WTC11 (cell line): ENCODE data around the gene BTD. TPM values are rescaled to one million over a fixed set of nuclear protein-coding genes. Genes with fewer than 3 reads are reported as not detected.

Experiments
- ATAC-seq: fragments of 200-7000 bp; cut with Tn5 transposase; 2 replicates; pipeline ENCODE4 v1.10.0; 2021; ENCODE audit warnings: mild to moderate bottlenecking, moderate library complexity
- CTCF ChIA-PET: fragments of 300-600 bp; sonication (Branson Sonifier 250); formaldehyde crosslinking; loops from one replicate; lab custom pipeline; 2021; ENCODE audit warnings: antibody characterized with exemption; lab: Charles Lee
- POLR2A ChIA-PET: fragments of 350-600 bp; sonication (Branson Sonifier 250); formaldehyde crosslinking; loops from one replicate; lab custom pipeline; 2021; ENCODE audit warnings: antibody characterized with exemption; lab: Charles Lee
- DNase-seq: peaks from one replicate; pipeline ENCODE4 v3.0.0; 2021; ENCODE audit warnings: low spot score
- H3K27ac Mint-ChIP-seq: 2 replicates; pipeline ENCODE4 v1.8.0; 2021; ENCODE audit warnings: mixed read lengths
- H3K27me3 Mint-ChIP-seq: 2 replicates; pipeline ENCODE4 v1.8.0; 2021; ENCODE audit warnings: low read depth, mild to moderate bottlenecking, moderate library complexity, mixed read lengths
- H3K36me3 Mint-ChIP-seq: 2 replicates; pipeline ENCODE4 v1.8.0; 2021; ENCODE audit warnings: mixed read lengths
- H3K4me1 Mint-ChIP-seq: 2 replicates; pipeline ENCODE4 v1.8.0; 2022; ENCODE audit warnings: mixed read lengths
- H3K4me3 Mint-ChIP-seq: 2 replicates; pipeline ENCODE4 v1.8.0; 2021; ENCODE audit warnings: mild to moderate bottlenecking, moderate library complexity, mixed read lengths
- H3K9me3 Mint-ChIP-seq: 2 replicates; pipeline ENCODE4 v1.8.0; 2021; ENCODE audit warnings: mixed read lengths
- CREM ChIP-seq: sonication (generic); formaldehyde crosslinking; IDR thresholded peaks from 2 replicates; pipeline ENCODE4 v1.8.1; 2022; ENCODE audit warnings: mild to moderate bottlenecking, missing genetic modification reagents, moderate library complexity
- FOXP1 ChIP-seq: sonication (generic); formaldehyde crosslinking; IDR thresholded peaks from 2 replicates; pipeline ENCODE4 v1.8.0; 2022; ENCODE audit warnings: missing genetic modification reagents, mild to moderate bottlenecking, moderate library complexity, borderline replicate concordance
- GTF2I ChIP-seq: fragments of 250-450 bp; sonication (Bioruptor Pico); conservative IDR thresholded peaks from 2 replicates; pipeline ENCODE4 v1.4.0; 2021; ENCODE audit warnings: mild to moderate bottlenecking
- MXD4 ChIP-seq: fragments of 250-450 bp; sonication (Bioruptor Pico); IDR thresholded peaks from 2 replicates; pipeline ENCODE4 v1.8.0; 2021; ENCODE audit warnings: mild to moderate bottlenecking, moderate library complexity, borderline replicate concordance
- SMAD3 ChIP-seq: sonication (generic); formaldehyde crosslinking; IDR thresholded peaks from 2 replicates; pipeline ENCODE4 v1.8.0; 2022; ENCODE audit warnings: missing genetic modification reagents, mild to moderate bottlenecking, borderline replicate concordance
- ZNF671 ChIP-seq: fragments of 250-450 bp; sonication (Bioruptor Pico); IDR thresholded peaks from 2 replicates; pipeline ENCODE4 v1.8.0; 2021; ENCODE audit warnings: mild to moderate bottlenecking
- total RNA-seq: library from RNA; stranded (reverse); gene quantifications from 3 replicates; pipeline ENCODE4 v1.2.3, GENCODE V29; 2021
- TF ChIP-seq, protein P1 (sequence below): fragments of 250-450 bp; sonication (Bioruptor Pico); IDR thresholded peaks from 2 replicates; pipeline ENCODE4 v1.8.0; 2021; ENCODE audit warnings: mild to moderate bottlenecking
- TF ChIP-seq, protein P2 (sequence below): sonication (generic); formaldehyde crosslinking; IDR thresholded peaks from 2 replicates; pipeline ENCODE4 v1.8.0; 2022; ENCODE audit warnings: mild to moderate bottlenecking, missing genetic modification reagents
- TF ChIP-seq, protein P3 (sequence below): sonication (generic); formaldehyde crosslinking; conservative IDR thresholded peaks from 2 replicates; pipeline ENCODE4 v1.8.1; 2023; ENCODE audit warnings: mild to moderate bottlenecking, low read depth, missing genetic modification reagents, moderate library complexity
- TF ChIP-seq, protein P4 (sequence below): sonication (generic); formaldehyde crosslinking; IDR thresholded peaks from 2 replicates; pipeline ENCODE4 v1.8.1; 2023; ENCODE audit warnings: mild to moderate bottlenecking, missing genetic modification reagents
- TF ChIP-seq, protein P5 (sequence below): fragments of 250-450 bp; sonication (Bioruptor Pico); IDR thresholded peaks from 2 replicates; pipeline ENCODE4 v2.1.2; 2022; ENCODE audit warnings: mild to moderate bottlenecking, moderate library complexity

BTD gene
- total RNA-seq, 1 experiment from 2014 or later: 18.5 TPM

DNA sequence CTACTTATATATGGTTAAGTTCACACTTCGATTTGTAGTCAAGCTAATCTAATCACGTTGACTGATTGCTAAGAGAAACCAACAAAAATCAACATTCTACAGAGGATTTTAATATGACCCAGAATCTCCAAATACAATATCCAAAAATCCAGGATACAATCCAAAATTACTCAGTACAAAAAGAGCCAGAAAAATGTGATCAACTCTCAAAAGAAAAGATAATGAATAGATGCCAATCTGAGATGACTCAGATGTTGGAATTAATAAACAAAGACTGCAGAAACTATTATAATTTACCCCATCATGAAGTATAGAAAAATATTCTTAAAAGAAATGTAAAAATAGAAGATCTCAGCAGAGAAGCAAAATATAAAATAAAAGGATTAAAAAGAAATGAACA lies 22.5 kb upstream of the BTD start:
- Mint-ChIP-seq H3K9me3 (no peaks in the 10 kb centered on the region), H3K27me3 (no peaks in the 10 kb centered on the region), H3K36me3 (peaks cover 24% of the 10 kb centered on the region), H3K27ac (no peak overlapping the region), H3K4me3 (no peak overlapping the region), H3K4me1 (no peaks in the 10 kb centered on the region)
- ATAC-seq: no peak
- POLR2A ChIA-PET: no interaction called here
- TF ChIP-seq, protein P1, sequence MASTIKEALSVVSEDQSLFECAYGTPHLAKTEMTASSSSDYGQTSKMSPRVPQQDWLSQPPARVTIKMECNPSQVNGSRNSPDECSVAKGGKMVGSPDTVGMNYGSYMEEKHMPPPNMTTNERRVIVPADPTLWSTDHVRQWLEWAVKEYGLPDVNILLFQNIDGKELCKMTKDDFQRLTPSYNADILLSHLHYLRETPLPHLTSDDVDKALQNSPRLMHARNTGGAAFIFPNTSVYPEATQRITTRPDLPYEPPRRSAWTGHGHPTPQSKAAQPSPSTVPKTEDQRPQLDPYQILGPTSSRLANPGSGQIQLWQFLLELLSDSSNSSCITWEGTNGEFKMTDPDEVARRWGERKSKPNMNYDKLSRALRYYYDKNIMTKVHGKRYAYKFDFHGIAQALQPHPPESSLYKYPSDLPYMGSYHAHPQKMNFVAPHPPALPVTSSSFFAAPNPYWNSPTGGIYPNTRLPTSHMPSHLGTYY: no peak
- no peak for TF ChIP-seq MXD4 (CRISPR knock-in tag)
- TF ChIP-seq, protein P2, sequence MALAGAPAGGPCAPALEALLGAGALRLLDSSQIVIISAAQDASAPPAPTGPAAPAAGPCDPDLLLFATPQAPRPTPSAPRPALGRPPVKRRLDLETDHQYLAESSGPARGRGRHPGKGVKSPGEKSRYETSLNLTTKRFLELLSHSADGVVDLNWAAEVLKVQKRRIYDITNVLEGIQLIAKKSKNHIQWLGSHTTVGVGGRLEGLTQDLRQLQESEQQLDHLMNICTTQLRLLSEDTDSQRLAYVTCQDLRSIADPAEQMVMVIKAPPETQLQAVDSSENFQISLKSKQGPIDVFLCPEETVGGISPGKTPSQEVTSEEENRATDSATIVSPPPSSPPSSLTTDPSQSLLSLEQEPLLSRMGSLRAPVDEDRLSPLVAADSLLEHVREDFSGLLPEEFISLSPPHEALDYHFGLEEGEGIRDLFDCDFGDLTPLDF (CRISPR knock-in tag): no peak
- TF ChIP-seq ZNF671 (CRISPR knock-in tag): no peak
- no peak for TF ChIP-seq SMAD3 (CRISPR knock-in tag)
- TF ChIP-seq, protein P3, sequence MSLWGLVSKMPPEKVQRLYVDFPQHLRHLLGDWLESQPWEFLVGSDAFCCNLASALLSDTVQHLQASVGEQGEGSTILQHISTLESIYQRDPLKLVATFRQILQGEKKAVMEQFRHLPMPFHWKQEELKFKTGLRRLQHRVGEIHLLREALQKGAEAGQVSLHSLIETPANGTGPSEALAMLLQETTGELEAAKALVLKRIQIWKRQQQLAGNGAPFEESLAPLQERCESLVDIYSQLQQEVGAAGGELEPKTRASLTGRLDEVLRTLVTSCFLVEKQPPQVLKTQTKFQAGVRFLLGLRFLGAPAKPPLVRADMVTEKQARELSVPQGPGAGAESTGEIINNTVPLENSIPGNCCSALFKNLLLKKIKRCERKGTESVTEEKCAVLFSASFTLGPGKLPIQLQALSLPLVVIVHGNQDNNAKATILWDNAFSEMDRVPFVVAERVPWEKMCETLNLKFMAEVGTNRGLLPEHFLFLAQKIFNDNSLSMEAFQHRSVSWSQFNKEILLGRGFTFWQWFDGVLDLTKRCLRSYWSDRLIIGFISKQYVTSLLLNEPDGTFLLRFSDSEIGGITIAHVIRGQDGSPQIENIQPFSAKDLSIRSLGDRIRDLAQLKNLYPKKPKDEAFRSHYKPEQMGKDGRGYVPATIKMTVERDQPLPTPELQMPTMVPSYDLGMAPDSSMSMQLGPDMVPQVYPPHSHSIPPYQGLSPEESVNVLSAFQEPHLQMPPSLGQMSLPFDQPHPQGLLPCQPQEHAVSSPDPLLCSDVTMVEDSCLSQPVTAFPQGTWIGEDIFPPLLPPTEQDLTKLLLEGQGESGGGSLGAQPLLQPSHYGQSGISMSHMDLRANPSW: no peak
- CTCF ChIA-PET: interaction anchor here (1.1 kb wide), 1 partner anchor 52 kb away, joined by 3 read pairs; no protein-coding TSS in a partner anchor
- DNase-seq: no peak

DNA sequence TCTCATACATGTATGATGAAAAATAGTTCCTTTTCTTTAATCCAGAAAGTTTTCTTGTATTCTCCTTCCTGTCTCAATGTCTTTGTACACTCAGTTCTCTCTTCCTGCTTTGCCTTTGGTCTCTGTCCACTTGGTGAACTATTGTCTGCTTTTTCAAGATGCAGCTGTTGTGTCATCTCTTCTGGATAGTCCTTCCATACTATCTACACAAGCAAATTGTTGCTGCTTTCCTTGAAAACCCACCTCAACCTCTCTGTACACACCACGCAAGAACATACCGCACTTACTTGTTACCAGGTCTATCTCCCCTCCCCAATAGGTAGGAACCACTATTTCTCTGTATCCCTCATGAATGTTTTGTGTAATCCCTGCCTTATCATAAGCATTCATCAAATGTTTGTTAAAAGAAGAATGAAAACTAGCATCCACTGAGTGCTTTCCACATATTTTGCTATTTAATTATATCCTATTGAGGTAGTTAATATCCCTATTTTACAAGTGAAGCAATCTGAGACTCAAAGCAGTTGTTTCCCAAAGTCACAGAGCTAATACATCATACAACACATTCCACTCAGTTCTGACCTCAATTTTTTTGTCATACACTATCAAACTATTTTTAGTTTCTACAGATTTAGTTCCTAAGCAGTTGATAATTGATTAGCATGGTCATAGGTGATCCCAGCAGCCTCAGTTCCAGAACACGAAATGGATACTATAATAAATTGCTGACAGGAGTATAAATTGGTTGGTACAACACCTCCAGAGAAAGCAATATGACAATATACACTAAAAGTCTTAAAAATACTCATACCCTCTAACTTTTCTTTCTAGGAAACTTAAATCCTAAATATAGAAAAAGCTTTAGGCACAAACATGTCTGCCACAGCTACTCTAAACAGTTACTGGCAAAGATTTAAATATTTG lies 19.8 kb upstream of the BTD start:
- no peak for DNase-seq
- no peak overlapping the region for H3K27ac Mint-ChIP-seq
- no peak overlapping the region for H3K4me3 Mint-ChIP-seq
- peaks cover 44% of the 10 kb centered on the region for H3K36me3 Mint-ChIP-seq
- H3K9me3 Mint-ChIP-seq: no peaks in the 10 kb centered on the region
- H3K4me1 Mint-ChIP-seq: no peaks in the 10 kb centered on the region
- no peaks in the 10 kb centered on the region for H3K27me3 Mint-ChIP-seq
- no peak for TF ChIP-seq CREM (CRISPR knock-in tag)
- TF ChIP-seq GTF2I (CRISPR knock-in tag): no peak
- TF ChIP-seq, all 79 proteins: peak for 0
- ChIA-PET POLR2A (no interaction called here), CTCF (no interaction called here)
- no peak for ATAC-seq

DNA sequence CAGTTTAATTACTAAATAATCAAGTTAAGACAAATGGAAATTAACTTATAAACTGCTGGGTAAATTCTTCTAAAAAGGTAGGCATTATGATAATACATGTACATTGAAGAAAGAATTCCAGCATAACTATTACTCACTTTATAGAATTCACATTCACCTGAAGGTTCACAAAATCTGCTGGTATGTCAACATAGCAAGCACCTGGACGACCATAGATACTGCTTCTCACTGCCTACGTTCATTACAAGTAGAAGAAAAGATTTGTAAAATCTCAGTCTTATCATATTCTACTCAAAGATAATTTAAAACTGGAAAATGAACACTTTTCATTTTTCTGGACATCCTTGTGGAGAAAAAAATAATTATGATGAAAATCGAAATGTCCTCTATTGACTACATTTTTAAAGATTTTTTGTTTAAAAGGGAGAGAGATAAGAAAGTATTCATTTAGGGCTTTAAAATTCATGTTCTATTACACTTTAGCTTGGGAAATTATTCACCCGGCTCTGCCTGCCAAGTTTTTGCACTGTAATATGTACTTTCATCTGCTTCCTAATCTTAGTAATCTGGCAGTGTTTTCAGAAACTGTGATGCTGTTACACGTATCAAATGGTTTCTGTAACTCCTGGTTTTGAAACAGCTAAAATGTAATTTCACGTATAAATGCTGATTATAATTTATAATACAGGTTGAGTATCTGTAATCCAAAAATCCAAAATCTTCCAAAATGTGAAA lies 16.3 kb upstream of the BTD start:
- CTCF ChIA-PET: no interaction called here
- DNase-seq (no peak), ATAC-seq (no peak)
- H3K4me1 Mint-ChIP-seq: no peaks in the 10 kb centered on the region
- peaks cover 46% of the 10 kb centered on the region for H3K36me3 Mint-ChIP-seq
- H3K27me3 Mint-ChIP-seq: no peaks in the 10 kb centered on the region
- H3K4me3 Mint-ChIP-seq: no peak overlapping the region
- no peak overlapping the region for H3K27ac Mint-ChIP-seq
- no peaks in the 10 kb centered on the region for H3K9me3 Mint-ChIP-seq
- TF ChIP-seq FOXP1 (CRISPR knock-in tag): no peak
- TF ChIP-seq, protein P4, sequence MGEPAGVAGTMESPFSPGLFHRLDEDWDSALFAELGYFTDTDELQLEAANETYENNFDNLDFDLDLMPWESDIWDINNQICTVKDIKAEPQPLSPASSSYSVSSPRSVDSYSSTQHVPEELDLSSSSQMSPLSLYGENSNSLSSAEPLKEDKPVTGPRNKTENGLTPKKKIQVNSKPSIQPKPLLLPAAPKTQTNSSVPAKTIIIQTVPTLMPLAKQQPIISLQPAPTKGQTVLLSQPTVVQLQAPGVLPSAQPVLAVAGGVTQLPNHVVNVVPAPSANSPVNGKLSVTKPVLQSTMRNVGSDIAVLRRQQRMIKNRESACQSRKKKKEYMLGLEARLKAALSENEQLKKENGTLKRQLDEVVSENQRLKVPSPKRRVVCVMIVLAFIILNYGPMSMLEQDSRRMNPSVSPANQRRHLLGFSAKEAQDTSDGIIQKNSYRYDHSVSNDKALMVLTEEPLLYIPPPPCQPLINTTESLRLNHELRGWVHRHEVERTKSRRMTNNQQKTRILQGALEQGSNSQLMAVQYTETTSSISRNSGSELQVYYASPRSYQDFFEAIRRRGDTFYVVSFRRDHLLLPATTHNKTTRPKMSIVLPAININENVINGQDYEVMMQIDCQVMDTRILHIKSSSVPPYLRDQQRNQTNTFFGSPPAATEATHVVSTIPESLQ: no peak
- TF ChIP-seq, protein P5, sequence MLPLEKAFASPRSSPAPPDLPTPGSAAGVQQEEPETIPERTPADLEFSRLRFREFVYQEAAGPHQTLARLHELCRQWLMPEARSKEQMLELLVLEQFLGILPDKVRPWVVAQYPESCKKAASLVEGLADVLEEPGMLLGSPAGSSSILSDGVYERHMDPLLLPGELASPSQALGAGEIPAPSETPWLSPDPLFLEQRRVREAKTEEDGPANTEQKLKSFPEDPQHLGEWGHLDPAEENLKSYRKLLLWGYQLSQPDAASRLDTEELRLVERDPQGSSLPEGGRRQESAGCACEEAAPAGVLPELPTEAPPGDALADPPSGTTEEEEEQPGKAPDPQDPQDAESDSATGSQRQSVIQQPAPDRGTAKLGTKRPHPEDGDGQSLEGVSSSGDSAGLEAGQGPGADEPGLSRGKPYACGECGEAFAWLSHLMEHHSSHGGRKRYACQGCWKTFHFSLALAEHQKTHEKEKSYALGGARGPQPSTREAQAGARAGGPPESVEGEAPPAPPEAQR (CRISPR knock-in tag): no peak
- POLR2A ChIA-PET: no interaction called here
